DOHH2 (cell line): ENCODE measurements around the gene ZNF266.

Source experiments
- H3F3A ChIP-seq: fragments of 200-600 bp; sonication (generic), shearing (Covaris generic); 2 replicates; pipeline ENCODE4 v1.6.0; 2016; ENCODE audit warnings: antibody characterized with exemption, mild to moderate bottlenecking; ENCODE audit not compliant: control insufficient read depth, insufficient read depth
- H3K27ac ChIP-seq: fragments of 200-600 bp; sonication (generic); 2 replicates; pipeline ENCODE4 v1.5.1; 2014; ENCODE audit warnings: low read depth, mild to moderate bottlenecking, low read length, moderate library complexity
- H3K27me3 ChIP-seq: fragments of 200-600 bp; sonication (generic); 2 replicates; pipeline ENCODE4 v1.6.1; 2014; ENCODE audit warnings: mild to moderate bottlenecking, low read length, mixed read lengths; ENCODE audit not compliant: control insufficient read depth
- H3K36me3 ChIP-seq: fragments of 200-600 bp; sonication (generic); 2 replicates; pipeline ENCODE4 v1.6.1; 2014; ENCODE audit warnings: mild to moderate bottlenecking, low read length, moderate library complexity, mixed read lengths; ENCODE audit not compliant: control insufficient read depth
- H3K4me1 ChIP-seq: fragments of 200-600 bp; sonication (generic); 2 replicates; pipeline ENCODE4 v1.6.1; 2014; ENCODE audit warnings: mild to moderate bottlenecking, low read length, mixed read lengths; ENCODE audit not compliant: control insufficient read depth
- H3K4me2 ChIP-seq: fragments of 200-600 bp; sonication (generic); 2 replicates; pipeline ENCODE4 v1.6.0; 2014; ENCODE audit warnings: mild to moderate bottlenecking, low read length, moderate library complexity
- H3K4me3 ChIP-seq: fragments of 200-600 bp; sonication (generic); 2 replicates; pipeline ENCODE4 v1.5.1; 2014; ENCODE audit warnings: mild to moderate bottlenecking, low read length, mixed read lengths
- H3K79me2 ChIP-seq: fragments of 200-600 bp; sonication (generic); 2 replicates; pipeline ENCODE4 v1.6.1; 2014; ENCODE audit warnings: mild to moderate bottlenecking, low read length, mixed read lengths; ENCODE audit not compliant: control insufficient read depth
- H3K9me2 ChIP-seq: fragments of 200-600 bp; sonication (generic); replicated peaks from 2 replicates; pipeline ENCODE4 v1.6.1; 2014; ENCODE audit warnings: mild to moderate bottlenecking, low read length, mixed read lengths; ENCODE audit not compliant: control insufficient read depth
- H3K9me3 ChIP-seq: fragments of 200-600 bp; sonication (generic); 2 replicates; pipeline ENCODE4 v1.6.1; 2014; ENCODE audit warnings: antibody characterized with exemption, low read length, mixed read lengths; ENCODE audit not compliant: control insufficient read depth, insufficient read depth
- H4K20me1 ChIP-seq: fragments of 200-600 bp; sonication (generic); 2 replicates; pipeline ENCODE4 v1.6.0; 2014; ENCODE audit warnings: low read depth, mild to moderate bottlenecking, antibody characterized with exemption, low read length, moderate library complexity; ENCODE audit not compliant: control insufficient read depth, insufficient read depth
- EZH2phosphoT487 ChIP-seq: fragments of 200-600 bp; sonication (generic); IDR thresholded peaks from 2 replicates; pipeline ENCODE4 v1.6.1; 2017; ENCODE audit warnings: borderline replicate concordance, mild to moderate bottlenecking, antibody characterized with exemption, low read length, moderate library complexity, mixed read lengths
- TF ChIP-seq, protein P1 (sequence below): fragments of 200-600 bp; sonication (generic); IDR thresholded peaks from one replicate; pipeline ENCODE4 v1.5.1; 2014; ENCODE audit warnings: antibody characterized with exemption, mild to moderate bottlenecking, low read depth, low read length; ENCODE audit not compliant: poor library complexity, severe bottlenecking

The ZNF266 gene

DNA sequence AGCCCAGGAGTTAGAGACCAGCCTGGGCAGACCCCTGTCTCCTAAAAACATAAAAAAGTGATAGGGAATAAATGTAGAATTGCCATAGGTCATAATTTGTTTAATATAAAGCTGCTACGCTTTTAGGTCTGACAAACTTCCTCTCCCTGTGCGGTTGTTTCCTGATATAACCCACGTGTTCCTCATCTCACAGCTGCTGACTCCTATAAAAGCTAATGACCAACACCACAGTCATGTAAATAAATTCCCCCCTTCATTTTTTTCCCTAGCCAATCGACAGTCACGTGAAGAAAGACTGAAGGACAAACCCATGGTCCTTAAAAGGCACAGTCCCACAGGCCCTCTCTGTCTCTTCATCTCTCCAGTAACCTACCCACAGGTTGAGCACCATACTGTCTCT is 27.5 kb downstream of the ZNF266 start:
- no peaks in the 10 kb centered on the region for H4K20me1 ChIP-seq
- H3K9me2 ChIP-seq = no peaks in the 10 kb centered on the region
- H3K4me2 ChIP-seq = no peak overlapping the region
- H3K36me3 ChIP-seq = peaks cover 15% of the 10 kb centered on the region
- H3K4me3 ChIP-seq = no peak overlapping the region
- no peaks in the 10 kb centered on the region for H3F3A ChIP-seq
- TF ChIP-seq EZH2phosphoT487 = no peak
- TF ChIP-seq, protein P1, sequence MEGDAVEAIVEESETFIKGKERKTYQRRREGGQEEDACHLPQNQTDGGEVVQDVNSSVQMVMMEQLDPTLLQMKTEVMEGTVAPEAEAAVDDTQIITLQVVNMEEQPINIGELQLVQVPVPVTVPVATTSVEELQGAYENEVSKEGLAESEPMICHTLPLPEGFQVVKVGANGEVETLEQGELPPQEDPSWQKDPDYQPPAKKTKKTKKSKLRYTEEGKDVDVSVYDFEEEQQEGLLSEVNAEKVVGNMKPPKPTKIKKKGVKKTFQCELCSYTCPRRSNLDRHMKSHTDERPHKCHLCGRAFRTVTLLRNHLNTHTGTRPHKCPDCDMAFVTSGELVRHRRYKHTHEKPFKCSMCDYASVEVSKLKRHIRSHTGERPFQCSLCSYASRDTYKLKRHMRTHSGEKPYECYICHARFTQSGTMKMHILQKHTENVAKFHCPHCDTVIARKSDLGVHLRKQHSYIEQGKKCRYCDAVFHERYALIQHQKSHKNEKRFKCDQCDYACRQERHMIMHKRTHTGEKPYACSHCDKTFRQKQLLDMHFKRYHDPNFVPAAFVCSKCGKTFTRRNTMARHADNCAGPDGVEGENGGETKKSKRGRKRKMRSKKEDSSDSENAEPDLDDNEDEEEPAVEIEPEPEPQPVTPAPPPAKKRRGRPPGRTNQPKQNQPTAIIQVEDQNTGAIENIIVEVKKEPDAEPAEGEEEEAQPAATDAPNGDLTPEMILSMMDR = no peak
- no peaks in the 10 kb centered on the region for H3K4me1 ChIP-seq
- no peaks in the 10 kb centered on the region for H3K27me3 ChIP-seq
- peaks cover 22% of the 10 kb centered on the region; the same call in 1 of the 2 replicates for H3K9me3 ChIP-seq
- no peak overlapping the region for H3K27ac ChIP-seq
- H3K79me2 ChIP-seq = no peaks in the 10 kb centered on the region

GRCh38 chr19:9406798-9407352 is 28.5 kb downstream of the ZNF266 start:
- H3K36me3 ChIP-seq = peaks cover 6% of the 10 kb centered on the region
- no peaks in the 10 kb centered on the region for H3F3A ChIP-seq
- H3K9me3 ChIP-seq = peaks cover 15% of the 10 kb centered on the region; the same call in 1 of the 2 replicates
- no peak for TF ChIP-seq EZH2phosphoT487
- TF ChIP-seq, protein P1 = no peak
- no peaks in the 10 kb centered on the region for H3K27me3 ChIP-seq
- no peaks in the 10 kb centered on the region for H3K9me2 ChIP-seq
- no peak overlapping the region for H3K4me2 ChIP-seq
- no peak overlapping the region for H3K27ac ChIP-seq
- H4K20me1 ChIP-seq = no peaks in the 10 kb centered on the region
- no peaks in the 10 kb centered on the region for H3K4me1 ChIP-seq
- H3K4me3 ChIP-seq = no peak overlapping the region
- no peaks in the 10 kb centered on the region for H3K79me2 ChIP-seq

DNA sequence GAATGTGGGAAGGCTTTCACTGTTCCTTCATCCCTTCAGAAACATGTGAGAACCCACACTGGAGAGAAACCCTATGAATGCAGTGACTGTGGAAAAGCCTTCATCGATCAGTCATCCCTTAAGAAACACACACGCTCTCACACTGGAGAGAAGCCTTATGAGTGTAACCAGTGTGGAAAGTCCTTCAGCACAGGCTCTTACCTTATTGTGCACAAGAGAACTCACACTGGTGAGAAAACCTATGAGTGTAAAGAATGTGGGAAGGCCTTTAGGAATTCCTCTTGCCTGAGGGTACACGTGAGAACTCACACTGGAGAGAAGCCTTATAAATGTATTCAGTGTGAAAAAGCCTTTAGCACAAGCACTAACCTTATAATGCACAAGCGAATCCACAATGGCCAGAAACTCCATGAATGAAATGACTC is 54.0 kb downstream of the ZNF266 start:
- Histone ChIP-seq H3K79me2 (no peaks in the 10 kb centered on the region), H3K9me3 (peaks cover 35% of the 10 kb centered on the region; the same call in 1 of the 2 replicates), H3K27me3 (no peaks in the 10 kb centered on the region), H3K27ac (no peak overlapping the region), H3F3A (no peaks in the 10 kb centered on the region), H4K20me1 (no peaks in the 10 kb centered on the region), H3K9me2 (no peaks in the 10 kb centered on the region), H3K4me3 (no peak overlapping the region), H3K4me1 (no peaks in the 10 kb centered on the region), H3K4me2 (no peak overlapping the region), H3K36me3 (no peaks in the 10 kb centered on the region)
- TF ChIP-seq, protein P1 = no peak
- TF ChIP-seq EZH2phosphoT487 = no peak
